K562 (cell line): ENCODE measurements around the gene TMC6. TPM values are rescaled to one million over a fixed set of nuclear protein-coding genes. Genes with fewer than 3 reads are reported as not detected.

Experiments used
- AFF4 ChIP-seq: sonication (generic); formaldehyde crosslinking; IDR thresholded peaks from 2 replicates; pipeline ENCODE4 v1.8.0; 2023; ENCODE audit warnings: mild to moderate bottlenecking, missing genetic modification reagents
- ASH1L ChIP-seq: fragments of 450-650 bp; IDR thresholded peaks from 2 replicates; pipeline ENCODE4 v1.6.1; 2018; ENCODE audit warnings: borderline replicate concordance, mild to moderate bottlenecking, low read depth; ENCODE audit not compliant: partially characterized antibody
- CBFA2T3 ChIP-seq: fragments of 450-650 bp; IDR thresholded peaks from 2 replicates; pipeline ENCODE4 v1.6.1; 2017
- CREM ChIP-seq: IDR thresholded peaks from 2 replicates; pipeline ENCODE4 v1.6.1; 2014; ENCODE audit warnings: antibody characterized with exemption, low read depth
- ETV1 ChIP-seq: fragments of 450-650 bp; conservative IDR thresholded peaks from 2 replicates; pipeline ENCODE4 v1.6.1; 2016; ENCODE audit warnings: missing genetic modification characterization, control low read depth, low read depth, missing compliant biosample characterization
- FOXJ2 ChIP-seq: fragments of 200-800 bp; sonication (Bioruptor generic); IDR thresholded peaks from 2 replicates; pipeline ENCODE4 v1.6.1; 2016; ENCODE audit warnings: missing genetic modification characterization, missing compliant biosample characterization
- GATAD2B ChIP-seq: fragments of 450-650 bp; IDR thresholded peaks from 2 replicates; pipeline ENCODE4 v1.6.1; 2017; ENCODE audit warnings: mild to moderate bottlenecking, borderline replicate concordance
- IFI16 ChIP-seq: fragments of 250-450 bp; sonication (Bioruptor Pico); IDR thresholded peaks from 2 replicates; pipeline ENCODE4 v2.1.2; 2022; ENCODE audit warnings: mild to moderate bottlenecking, inconsistent platforms
- MTA2 ChIP-seq: fragments of 450-650 bp; IDR thresholded peaks from 2 replicates; pipeline ENCODE4 v1.6.1; 2016; ENCODE audit warnings: low read depth
- NBN ChIP-seq: fragments of 450-650 bp; IDR thresholded peaks from 2 replicates; pipeline ENCODE4 v1.6.1; 2016; ENCODE audit warnings: low read depth, mild to moderate bottlenecking
- NFE2L1 ChIP-seq: fragments of 450-650 bp; IDR thresholded peaks from 2 replicates; pipeline ENCODE4 v1.6.1; 2016; ENCODE audit warnings: missing genetic modification characterization, low read depth, mild to moderate bottlenecking, missing compliant biosample characterization, moderate library complexity, borderline replicate concordance
- PPARD ChIP-seq: fragments of 250-450 bp; sonication (Bioruptor Pico); IDR thresholded peaks from 2 replicates; pipeline ENCODE4 v1.8.0; 2022; ENCODE audit warnings: inconsistent platforms, mild to moderate bottlenecking, moderate library complexity
- RBM39 ChIP-seq: fragments of 200-400 bp; formaldehyde crosslinking; optimal IDR thresholded peaks from 2 replicates; pipeline ENCODE3; 2018; ENCODE audit warnings: low read depth, low read length
- RNF2 ChIP-seq: sonication (generic); IDR thresholded peaks from 2 replicates; pipeline ENCODE4 v1.6.1; 2016
- SIN3B ChIP-seq: fragments of 450-650 bp; IDR thresholded peaks from 2 replicates; pipeline ENCODE4 v1.6.1; 2017; ENCODE audit warnings: low read depth, mild to moderate bottlenecking, moderate library complexity
- SMARCA4 ChIP-seq: fragments of 450-650 bp; IDR thresholded peaks from 2 replicates; pipeline ENCODE4 v1.6.1; 2016
- SMARCB1 ChIP-seq: IDR thresholded peaks from 2 replicates; pipeline ENCODE4 v1.6.1; 2011; ENCODE audit warnings: improper control_type of control experiment, low read depth; ENCODE audit not compliant: insufficient read length
- TARDBP ChIP-seq: fragments of 450-650 bp; IDR thresholded peaks from 2 replicates; pipeline ENCODE4 v1.6.1; 2016
- U2AF2 ChIP-seq: fragments of 200-400 bp; formaldehyde crosslinking; optimal IDR thresholded peaks from 2 replicates; pipeline ENCODE3; 2017; ENCODE audit warnings: low read depth, mild to moderate bottlenecking, low read length
- XRCC4 ChIP-seq: IDR thresholded peaks from one replicate; pipeline ENCODE4 v1.6.1; 2011; ENCODE audit not compliant: insufficient read depth, insufficient read length; ENCODE audit errors: extremely low read depth
- ZNF263 ChIP-seq: sonication (generic); formaldehyde crosslinking; IDR thresholded peaks from 2 replicates; pipeline ENCODE4 v1.8.0; 2022; ENCODE audit warnings: mild to moderate bottlenecking, missing genetic modification reagents, borderline replicate concordance
- ZNF3 ChIP-seq: fragments of 250-450 bp; sonication (Bioruptor Pico); IDR thresholded peaks from 2 replicates; pipeline ENCODE4 v1.5.0; 2021; ENCODE audit warnings: mild to moderate bottlenecking, moderate library complexity
- ZNF431 ChIP-seq: sonication (generic); formaldehyde crosslinking; IDR thresholded peaks from 2 replicates; pipeline ENCODE4 v1.8.0; 2022; ENCODE audit warnings: mild to moderate bottlenecking, missing genetic modification reagents
- ZNF57 ChIP-seq: fragments of 450-650 bp; formaldehyde crosslinking; IDR thresholded peaks from 2 replicates; pipeline ENCODE4 v1.4.0; 2020; ENCODE audit warnings: mild to moderate bottlenecking, moderate library complexity
- ZNF695 ChIP-seq: fragments of 450-650 bp; formaldehyde crosslinking; IDR thresholded peaks from 2 replicates; pipeline ENCODE4 v1.4.0; 2020; ENCODE audit warnings: mild to moderate bottlenecking, moderate library complexity
- ZZZ3 ChIP-seq: fragments of 450-650 bp; IDR thresholded peaks from 2 replicates; pipeline ENCODE4 v1.6.1; 2016; ENCODE audit warnings: antibody characterized with exemption, mild to moderate bottlenecking, moderate library complexity
- polyA plus RNA-seq, 8 experiments: library from polyadenylated mRNA; depleted of rRNA in 4 of 8; stranded (reverse) in 5 of 8; unstranded in 3 of 8; fragments of >200 nt; fragmentation: Nextera tagmentation in 2 of 8; fragmentation: Illumina TruSeq in 1 of 8; extraction: Ambion mirVana in 2 of 8; extraction: Trizol in 1 of 8; gene quantifications; 2 replicates each; pipeline versions ENCODE4 v1.2.1 to v1.2.3, GENCODE V29; 2011 to 2014; ENCODE audit warnings: inconsistent platforms in 1 of 8, missing spikeins in 1 of 8
- total RNA-seq, 7 experiments: library from RNA; depleted of rRNA in 6 of 7; stranded (reverse); fragments of >200 nt in 6 of 7; fragmentation: Illumina TruSeq in 2 of 7; extraction: Trizol in 2 of 7; gene quantifications; 2 replicates each; pipeline versions ENCODE4 v1.2.1 to v1.2.3, GENCODE V29; 2011 to 2021; ENCODE audit warnings: low replicate concordance in 1 of 7
- TF ChIP-seq, protein P1 (sequence below): IDR thresholded peaks from 2 replicates; pipeline ENCODE4 v1.6.1; 2012; ENCODE audit warnings: low read depth, low read length, improper control_type of control experiment, borderline replicate concordance

Gene TMC6
- total and polyA plus RNA-seq, 9 of the 15 experiments (the other 6 are each of a cell fraction or from before 2014, with no cell fraction given), result 4.1 to 351 (median 66.9) TPM

DNA sequence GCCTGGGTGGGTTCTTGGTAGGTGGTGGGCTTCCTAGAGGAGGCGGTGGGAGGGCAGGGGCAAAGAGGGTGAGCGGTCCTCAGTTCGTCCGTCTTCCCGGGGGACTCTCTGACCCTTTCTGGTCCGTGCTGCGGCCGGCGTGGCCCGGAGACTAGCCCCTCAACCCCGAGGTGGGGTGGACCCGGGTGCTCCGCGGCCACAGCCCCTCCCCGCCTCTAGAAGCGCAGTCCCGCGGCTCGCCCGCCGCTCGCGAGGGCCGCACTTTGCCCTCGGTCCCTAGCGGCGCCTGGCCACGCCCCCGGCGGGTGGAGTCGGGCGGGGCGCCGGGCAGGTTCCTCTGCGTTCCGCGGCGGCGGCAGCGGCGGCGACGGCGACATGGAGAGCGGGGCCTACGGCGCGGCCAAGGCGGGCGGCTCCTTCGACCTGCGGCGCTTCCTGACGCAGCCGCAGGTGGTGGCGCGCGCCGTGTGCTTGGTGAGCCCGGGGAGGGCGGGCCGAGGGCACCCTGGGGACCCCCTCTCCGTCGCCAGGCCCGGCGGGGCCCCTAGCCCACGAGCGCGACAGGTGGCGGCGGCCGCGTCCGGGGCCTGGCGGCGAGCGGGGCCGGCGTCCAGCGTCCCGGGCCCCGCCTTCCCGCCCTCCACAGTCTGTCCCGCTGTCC is 39.8 kb upstream of the TMC6 start, which contains the start of gene SYNGR2 (continued):
- TF ChIP-seq RBM39, result no peak
- no peak for TF ChIP-seq TARDBP
- TF ChIP-seq ZNF3, result no peak
- no peak for TF ChIP-seq CBFA2T3
- no peak for TF ChIP-seq XRCC4
- peak; percentile 69; the same call in 1 of the 2 replicates for TF ChIP-seq SIN3B
- peak; percentile 86 for TF ChIP-seq GATAD2B
- TF ChIP-seq IFI16 (CRISPR knock-in tag), result no peak
- no peak for TF ChIP-seq U2AF2
- TF ChIP-seq ZNF431 (CRISPR knock-in tag), result no peak
- no peak for TF ChIP-seq SMARCB1
- no peak for TF ChIP-seq FOXJ2 (tag)
- TF ChIP-seq NBN, result no peak
- no peak; the same call in 1 of the 2 replicates for TF ChIP-seq ZNF263
- TF ChIP-seq AFF4 (CRISPR knock-in tag), result no peak; the same call in 1 of the 2 replicates
- TF ChIP-seq ZNF695, result no peak
- TF ChIP-seq RNF2, result no peak
- no peak for TF ChIP-seq ZNF57 (CRISPR knock-in tag)
- no peak for TF ChIP-seq NFE2L1 (tag)
- TF ChIP-seq ETV1 (tag), result no peak
- no peak for TF ChIP-seq ZZZ3
- TF ChIP-seq CREM, result peak; percentile 56; the same call in 1 of the 2 replicates
- TF ChIP-seq ASH1L, result no peak
- no peak for TF ChIP-seq MTA2
- no peak for TF ChIP-seq PPARD (CRISPR knock-in tag)
- TF ChIP-seq, protein P1, sequence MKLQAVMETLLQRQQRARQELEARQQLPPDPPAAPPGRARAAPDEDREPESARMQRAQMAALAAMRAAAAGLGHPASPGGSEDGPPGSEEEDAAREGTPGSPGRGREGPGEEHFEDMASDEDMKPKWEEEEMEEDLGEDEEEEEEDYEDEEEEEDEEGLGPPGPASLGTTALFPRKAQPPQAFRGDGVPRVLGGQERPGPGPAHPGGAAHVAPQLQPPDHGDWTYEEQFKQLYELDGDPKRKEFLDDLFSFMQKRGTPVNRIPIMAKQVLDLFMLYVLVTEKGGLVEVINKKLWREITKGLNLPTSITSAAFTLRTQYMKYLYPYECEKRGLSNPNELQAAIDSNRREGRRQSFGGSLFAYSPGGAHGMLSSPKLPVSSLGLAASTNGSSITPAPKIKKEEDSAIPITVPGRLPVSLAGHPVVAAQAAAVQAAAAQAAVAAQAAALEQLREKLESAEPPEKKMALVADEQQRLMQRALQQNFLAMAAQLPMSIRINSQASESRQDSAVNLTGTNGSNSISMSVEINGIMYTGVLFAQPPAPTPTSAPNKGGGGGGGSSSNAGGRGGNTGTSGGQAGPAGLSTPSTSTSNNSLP, result no peak
- no peak for TF ChIP-seq SMARCA4
